ENCODE results near the gene TCAIM. TPM values are rescaled to one million over a fixed set of nuclear protein-coding genes. Genes with fewer than 3 reads are reported as not detected.

The TCAIM gene
- total and polyA plus RNA-seq, 2 donors (not counting 3 experiments of a cell fraction or from before 2014, with no cell fraction given), result 9.2 to 18.2 TPM

GRCh38 chr3:44409640-44410410 lies 71.3 kb downstream of the TCAIM start:
- no peaks in the 10 kb centered on the region for H3K79me2 ChIP-seq (ENCODE audit: control insufficient read depth, insufficient read depth, low read length)
- no peaks in the 10 kb centered on the region for H3K27me3 ChIP-seq (ENCODE audit: control insufficient read depth in 2 of 2, insufficient read depth in 2 of 2, low read length in 2 of 2)
- no peak for TF ChIP-seq JUN (IDR thresholded peaks at IDR 0.05; ENCODE audit: borderline replicate concordance, insufficient read depth, insufficient read length, low read depth)
- no peak for TF ChIP-seq MAX (IDR thresholded peaks at IDR 0.05; ENCODE audit: insufficient read depth, insufficient read length)
- no peak for TF ChIP-seq CTCF (IDR thresholded peaks at IDR 0.05; ENCODE audit: extremely low read depth in 1 of 2, insufficient read depth in 1 of 2, low read depth in 1 of 2, low read length in 2 of 2)
- no peak for TF ChIP-seq GATA2 (IDR thresholded peaks at IDR 0.05; ENCODE audit: insufficient read depth, insufficient read length, low read depth, low read length)
- TF ChIP-seq MYC (IDR thresholded peaks at IDR 0.05; ENCODE audit: low read depth, low read length), result no peak
- TF ChIP-seq POLR2AphosphoS5 (IDR thresholded peaks at IDR 0.05; ENCODE audit: insufficient read depth, low read depth, low read length), result no peak
- no peak for TF ChIP-seq FOS (IDR thresholded peaks at IDR 0.05; ENCODE audit: borderline replicate concordance, insufficient read depth, low read length)
- no peak for TF ChIP-seq EZH2 (IDR thresholded peaks at IDR 0.05; ENCODE audit: borderline replicate concordance, low read depth, low read length, severe bottlenecking)
- TF ChIP-seq POLR2A (IDR thresholded peaks at IDR 0.05; ENCODE audit: low read depth, low read length), result no peak
- FAIRE-seq (no peak), DNase-seq (ENCODE audit: low read depth, low spot score) (no peak)
- intact Hi-C loops (cut with micrococcal nuclease) (no loop called here), dilution Hi-C loops (cut with MboI; ENCODE audit: extremely low pct_ligation_motif_present, low sequenced_read_pairs) (no loop called here)
- no peak overlapping the region for H3K4me3 ChIP-seq (replicated peaks in 1 of 3; ENCODE audit: insufficient read depth in 1 of 3, low read depth in 1 of 3, low read length in 3 of 3)
- ChIA-PET CTCF (no interaction called here), POLR2A (no interaction called here)
- no peaks in the 10 kb centered on the region for H4K20me1 ChIP-seq (replicated peaks; ENCODE audit: control insufficient read depth, extremely low read depth, insufficient read depth, low read length)
- H2AFZ ChIP-seq (ENCODE audit: low read depth, low read length), result no peak overlapping the region
- no TSS peak for BruUV-seq (replicated peaks)
- no peaks in the 10 kb centered on the region for H3K9me3 ChIP-seq (replicated peaks; ENCODE audit: control insufficient read depth, insufficient read depth, low read length)
- H3K4me1 ChIP-seq (ENCODE audit: control insufficient read depth, extremely low read depth, insufficient read depth, low read length), result no peaks in the 10 kb centered on the region
- H3K9ac ChIP-seq (replicated peaks; ENCODE audit: extremely low read depth, insufficient read depth, low read length), result no peak overlapping the region
- H3K36me3 ChIP-seq (ENCODE audit: control insufficient read depth in 2 of 2, extremely low read depth in 1 of 2, insufficient read depth in 2 of 2, low read length in 2 of 2), result no peaks in the 10 kb centered on the region
- no peak overlapping the region for H3K27ac ChIP-seq (ENCODE audit: insufficient read depth, low read depth, low read length)
- H3K9me1 ChIP-seq (replicated peaks; ENCODE audit: control insufficient read depth, extremely low read depth, insufficient read depth, low read length), result no peaks in the 10 kb centered on the region
- H3K4me2 ChIP-seq (ENCODE audit: insufficient read depth, low read length), result no peak overlapping the region
